Gastrocnemius medialis (tissue), 4 donors: ENCODE data around the gene RPS14.

Source experiments
- POLR2A ChIP-seq, 2 donors: fragments of 450-650 bp; IDR thresholded peaks; one replicate each; pipeline ENCODE4 v1.6.1; 2017; ENCODE audit warnings: antibody characterized with exemption in 2 of 2, mild to moderate bottlenecking in 2 of 2, moderate library complexity in 2 of 2
- TF ChIP-seq, protein P1 (sequence below), 5 experiments: fragments of 450-650 bp in 3 of 5; fragments of 200-600 bp in 2 of 5; sonication (generic) in 2 of 5; IDR thresholded peaks in 4 of 5; conservative IDR thresholded peaks in 1 of 5; 1 replicate in 4 of 5; 2 replicates in 1 of 5; pipeline ENCODE4 v1.5.1; 2016 to 2019; ENCODE audit warnings: antibody characterized with exemption in 5 of 5, mild to moderate bottlenecking in 3 of 5, moderate library complexity in 3 of 5

DNA sequence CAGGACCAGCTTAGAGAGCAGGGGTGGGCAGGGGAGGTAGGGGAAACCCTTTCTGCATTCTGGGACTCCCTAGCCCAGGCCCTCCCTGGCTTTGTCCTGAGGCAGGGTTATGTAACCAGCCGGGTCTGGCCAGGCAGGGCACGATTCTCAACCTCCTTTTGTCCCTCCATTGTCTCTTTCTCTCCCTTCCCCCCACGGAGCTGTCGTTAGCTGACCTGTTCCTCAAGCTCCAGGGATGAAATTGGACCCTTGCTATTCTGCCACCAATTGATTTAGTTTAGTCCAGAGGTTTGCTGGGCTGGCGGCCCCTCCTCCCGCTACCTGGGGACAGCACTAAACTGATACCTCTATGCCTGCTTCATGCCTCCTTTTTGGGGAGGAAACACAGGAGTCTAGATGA, 49.0 kb upstream of the RPS14 start:
- TF ChIP-seq, protein P1, sequence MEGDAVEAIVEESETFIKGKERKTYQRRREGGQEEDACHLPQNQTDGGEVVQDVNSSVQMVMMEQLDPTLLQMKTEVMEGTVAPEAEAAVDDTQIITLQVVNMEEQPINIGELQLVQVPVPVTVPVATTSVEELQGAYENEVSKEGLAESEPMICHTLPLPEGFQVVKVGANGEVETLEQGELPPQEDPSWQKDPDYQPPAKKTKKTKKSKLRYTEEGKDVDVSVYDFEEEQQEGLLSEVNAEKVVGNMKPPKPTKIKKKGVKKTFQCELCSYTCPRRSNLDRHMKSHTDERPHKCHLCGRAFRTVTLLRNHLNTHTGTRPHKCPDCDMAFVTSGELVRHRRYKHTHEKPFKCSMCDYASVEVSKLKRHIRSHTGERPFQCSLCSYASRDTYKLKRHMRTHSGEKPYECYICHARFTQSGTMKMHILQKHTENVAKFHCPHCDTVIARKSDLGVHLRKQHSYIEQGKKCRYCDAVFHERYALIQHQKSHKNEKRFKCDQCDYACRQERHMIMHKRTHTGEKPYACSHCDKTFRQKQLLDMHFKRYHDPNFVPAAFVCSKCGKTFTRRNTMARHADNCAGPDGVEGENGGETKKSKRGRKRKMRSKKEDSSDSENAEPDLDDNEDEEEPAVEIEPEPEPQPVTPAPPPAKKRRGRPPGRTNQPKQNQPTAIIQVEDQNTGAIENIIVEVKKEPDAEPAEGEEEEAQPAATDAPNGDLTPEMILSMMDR (IDR thresholded peaks at IDR 0.05 in 4 of 5, conservative IDR thresholded peaks at IDR 0.05 in 1 of 5), result no peak
- TF ChIP-seq POLR2A (IDR thresholded peaks at IDR 0.05), result no peak
